H7 (cell line): Measurements from ENCODE around the gene AMDHD2. TPM values are rescaled to one million over a fixed set of nuclear protein-coding genes. Genes with fewer than 3 reads are reported as not detected.

Experiments used
- DNase-seq: peaks from one replicate; pipeline ENCODE4 v3.0.0; 2012
- H3K27me3 ChIP-seq: 2 replicates; pipeline ENCODE4 v1.6.0; 2011; ENCODE audit warnings: mild to moderate bottlenecking, low read length; ENCODE audit not compliant: control insufficient read depth, insufficient read depth
- H3K36me3 ChIP-seq: replicated peaks from 2 replicates; pipeline ENCODE4 v1.5.1; 2011; ENCODE audit warnings: low read length; ENCODE audit not compliant: control insufficient read depth, insufficient read depth
- H3K4me3 ChIP-seq: 2 replicates; pipeline ENCODE4 v1.5.1; 2011; ENCODE audit warnings: low read depth, mild to moderate bottlenecking, control low read depth, low read length, moderate library complexity; ENCODE audit not compliant: insufficient read depth
- total RNA-seq: library from RNA; depleted of rRNA; stranded (reverse); fragments of >200 nt; shearing (Covaris generic); gene quantifications from 2 replicates; pipeline ENCODE4 v1.2.3, GENCODE V29; 2014

The AMDHD2 gene
- total RNA-seq, 1 experiment from 2014 or later, result 50.5 TPM

GRCh38 chr16:2489581-2489980 lies 30.6 kb upstream of the AMDHD2 start:
- Histone ChIP-seq H3K27me3 (no peaks in the 10 kb centered on the region), H3K36me3 (no peaks in the 10 kb centered on the region), H3K4me3 (no peak overlapping the region)
- DNase-seq, result no peak

- no peaks in the 10 kb centered on the region for H3K27me3 ChIP-seq
- no peak overlapping the region for H3K4me3 ChIP-seq
- H3K36me3 ChIP-seq, result no peaks in the 10 kb centered on the region
- no peak for DNase-seq
Observed at GRCh38 chr16:2490190-2491105, 29.7 kb upstream of the AMDHD2 start.

GRCh38 chr16:2492292-2492691 lies 27.9 kb upstream of the AMDHD2 start:
- Histone ChIP-seq H3K27me3 (no peaks in the 10 kb centered on the region), H3K4me3 (no peak overlapping the region), H3K36me3 (no peaks in the 10 kb centered on the region; the same call in 1 of the 2 replicates)
- DNase-seq, result no peak

- no peak for DNase-seq
- Histone ChIP-seq H3K4me3 (no peak overlapping the region), H3K27me3 (no peaks in the 10 kb centered on the region), H3K36me3 (peaks cover 2% of the 10 kb centered on the region)
Observed at GRCh38 chr16:2493605-2494004, 26.6 kb upstream of the AMDHD2 start.

- Histone ChIP-seq H3K4me3 (no peak overlapping the region), H3K27me3 (no peaks in the 10 kb centered on the region), H3K36me3 (peaks cover 2% of the 10 kb centered on the region)
- DNase-seq, result no peak
Observed at GRCh38 chr16:2494616-2495015, 25.6 kb upstream of the AMDHD2 start.

- Histone ChIP-seq H3K27me3 (no peaks in the 10 kb centered on the region), H3K4me3 (no peak overlapping the region), H3K36me3 (peaks cover 2% of the 10 kb centered on the region)
- DNase-seq, result no peak
Observed at GRCh38 chr16:2495041-2495440, 25.1 kb upstream of the AMDHD2 start.

- Histone ChIP-seq H3K36me3 (peaks cover 2% of the 10 kb centered on the region), H3K27me3 (no peaks in the 10 kb centered on the region), H3K4me3 (no peak overlapping the region)
- no peak for DNase-seq
Observed at GRCh38 chr16:2496223-2497115, 23.7 kb upstream of the AMDHD2 start.

- Histone ChIP-seq H3K4me3 (no peak overlapping the region), H3K36me3 (peaks cover 2% of the 10 kb centered on the region), H3K27me3 (no peaks in the 10 kb centered on the region)
- DNase-seq, result no peak
Observed at GRCh38 chr16:2497116-2497630, 23.0 kb upstream of the AMDHD2 start.

GRCh38 chr16:2497695-2498484 lies 22.3 kb upstream of the AMDHD2 start:
- H3K36me3 ChIP-seq, result peaks cover 2% of the 10 kb centered on the region
- DNase-seq, result no peak

GRCh38 chr16:2498531-2499253 lies 21.5 kb upstream of the AMDHD2 start:
- H3K4me3 ChIP-seq, result no peak overlapping the region
- H3K36me3 ChIP-seq, result peaks cover 2% of the 10 kb centered on the region
- no peak for DNase-seq
- no peaks in the 10 kb centered on the region for H3K27me3 ChIP-seq

More at GRCh38 chr16:2497695-2498484, 22.3 kb upstream of the AMDHD2 start:
- H3K4me3 ChIP-seq, result no peak overlapping the region
- no peaks in the 10 kb centered on the region for H3K27me3 ChIP-seq

- Histone ChIP-seq H3K36me3 (peaks cover 2% of the 10 kb centered on the region), H3K27me3 (no peaks in the 10 kb centered on the region), H3K4me3 (no peak overlapping the region)
- DNase-seq, result no peak
Observed at GRCh38 chr16:2499454-2499853, 20.7 kb upstream of the AMDHD2 start.

- no peak overlapping the region for H3K4me3 ChIP-seq
- H3K27me3 ChIP-seq, result no peaks in the 10 kb centered on the region
- no peak for DNase-seq
- peaks cover 2% of the 10 kb centered on the region for H3K36me3 ChIP-seq
Observed at GRCh38 chr16:2499890-2500429, 20.2 kb upstream of the AMDHD2 start.

- DNase-seq, result peak; percentile 81
- Histone ChIP-seq H3K27me3 (no peaks in the 10 kb centered on the region), H3K36me3 (peaks cover 2% of the 10 kb centered on the region), H3K4me3 (no peak overlapping the region)
Observed at GRCh38 chr16:2500430-2500917, 19.7 kb upstream of the AMDHD2 start.
